ENCODE data around the gene CTDP1. TPM values are rescaled to one million over a fixed set of nuclear protein-coding genes. Genes with fewer than 3 reads are reported as not detected.

CTDP1 gene
- total RNA-seq, 1 experiment from 2014 or later, result 33.7 TPM

GRCh38 chr18:79650959-79651358 is 28.6 kb upstream of the CTDP1 start:
- no peaks in the 10 kb centered on the region for H3K79me1 ChIP-seq (ENCODE audit: insufficient read depth, low read depth, low read length, poor library complexity, severe bottlenecking)
- DNase-seq, result no peak
- H2BK15ac ChIP-seq (ENCODE audit: low read depth, low read length), result no peak overlapping the region
- H2BK12ac ChIP-seq (ENCODE audit: insufficient read length, low read depth, low read length), result no peak overlapping the region
- H2BK5ac ChIP-seq (ENCODE audit: insufficient read length, low read length), result no peak overlapping the region
- H4K8ac ChIP-seq (replicated peaks; ENCODE audit: insufficient read length, low read depth, low read length), result no peak overlapping the region
- no peak overlapping the region for H3K4me3 Mint-ChIP-seq
- H2BK120ac ChIP-seq (ENCODE audit: low read depth, low read length, poor library complexity, severe bottlenecking), result no peak overlapping the region
- H3K18ac ChIP-seq (ENCODE audit: insufficient read length, low read depth, low read length), result no peak overlapping the region
- H3K9me3 Mint-ChIP-seq, result peaks cover 0 to 5% of the 10 kb centered on the region in 2 experiments; a peak in 2 of 5 replicates
- no peak overlapping the region for H2BK20ac ChIP-seq (ENCODE audit: low read depth, low read length, poor library complexity, severe bottlenecking)
- H3K9ac ChIP-seq (ENCODE audit: extremely low read depth, insufficient read length, low read length), result no peak overlapping the region
- H3K36me3 Mint-ChIP-seq (ENCODE audit: insufficient read depth in 1 of 3, low read depth in 3 of 3), result peaks cover 0 to 4% (median 0%) of the 10 kb centered on the region in 3 experiments; a peak in 1 of 7 replicates
- H3K9me3 ChIP-seq (ENCODE audit: control insufficient read depth, low read depth, low read length), result no peaks in the 10 kb centered on the region
- no peak overlapping the region for H3K4ac ChIP-seq (ENCODE audit: low read depth, low read length)
- H3T11ph ChIP-seq (ENCODE audit: low read length), result no peak overlapping the region
- WGBS (ENCODE audit: extremely low coverage, insufficient read length, low lambda C conversion rate), result no CpG with 5 or more reads among the region's 11 CpGs
- no peak overlapping the region for H2AK5ac ChIP-seq (ENCODE audit: insufficient read length, low read length)
- no peaks in the 10 kb centered on the region for H3K27me3 ChIP-seq (ENCODE audit: insufficient read depth, low read length)
- no peaks in the 10 kb centered on the region for H3K4me1 Mint-ChIP-seq
- H4K20me1 ChIP-seq (ENCODE audit: control insufficient read depth, insufficient read depth, insufficient read length), result no peaks in the 10 kb centered on the region
- H4K5ac ChIP-seq (ENCODE audit: insufficient read length, low read depth, low read length), result no peak overlapping the region
- no peaks in the 10 kb centered on the region for H3K79me2 ChIP-seq (ENCODE audit: insufficient read depth, low read length)
- H2AFZ ChIP-seq (ENCODE audit: low read length), result no peak overlapping the region
- no peak overlapping the region for H3K14ac ChIP-seq (ENCODE audit: insufficient read depth, low read length)
- no peak for TF ChIP-seq CTCF (conservative IDR thresholded peaks at IDR 0.05)
- no peak overlapping the region for H3K56ac ChIP-seq (ENCODE audit: insufficient read length, low read depth, low read length)
- H3K27ac Mint-ChIP-seq, result no peak overlapping the region
- H3K4me1 ChIP-seq (ENCODE audit: insufficient read depth, low read length), result no peaks in the 10 kb centered on the region
- H3K23me2 ChIP-seq (ENCODE audit: insufficient read length, low read depth, low read length, poor library complexity, severe bottlenecking), result no peaks in the 10 kb centered on the region
- no peak overlapping the region for H3K4me2 ChIP-seq (ENCODE audit: insufficient read depth, insufficient read length, low read length)
- no peak overlapping the region for H3K23ac ChIP-seq (ENCODE audit: insufficient read length, low read depth, low read length)
- no peak overlapping the region for H4K91ac ChIP-seq (ENCODE audit: insufficient read length, low read depth, low read length)
- no peak overlapping the region for H3K27ac ChIP-seq (ENCODE audit: insufficient read length, low read depth, low read length)
- H3K27me3 Mint-ChIP-seq (ENCODE audit: low read depth), result peaks cover 4% of the 10 kb centered on the region

Measured in H9 (cell line).